Stimulated activated naive B cell treated with anti-CD40 and anti-IgM and Interleukin-4, amounts not matched to agents 10 μg/mL and 1 μg/mL and 100 μg/mL, for 72 hours (primary cell): Measurements from ENCODE around the gene PIAS2.

Experiments used
- ATAC-seq, 2 donors: fragments of 150-1000 bp; cut with Tn5 transposase; replicated peaks; 2 replicates each; pipeline ENCODE4 v1.10.0; 2021; ENCODE audit warnings: moderate library complexity in 1 of 2
- DNase-seq: peaks from one replicate; pipeline ENCODE4 v3.0.0; 2021
- H3K27ac Mint-ChIP-seq: one replicate; pipeline ENCODE4 v1.8.0; 2022; ENCODE audit warnings: mild to moderate bottlenecking, mixed read lengths
- H3K27me3 Mint-ChIP-seq, 2 donors: one replicate each; pipeline ENCODE4 v1.8.0; 2022; ENCODE audit warnings: mixed read lengths in 2 of 2
- H3K36me3 Mint-ChIP-seq, 2 donors: one replicate each; pipeline ENCODE4 v1.8.0; 2022; ENCODE audit warnings: mixed read lengths in 2 of 2, mild to moderate bottlenecking in 1 of 2
- H3K4me1 Mint-ChIP-seq, 2 donors: one replicate each; pipeline ENCODE4 v1.8.0; 2022; ENCODE audit warnings: mixed read lengths in 2 of 2, mild to moderate bottlenecking in 1 of 2
- H3K4me3 Mint-ChIP-seq, 2 donors: one replicate each; pipeline ENCODE4 v1.8.0; 2022; ENCODE audit warnings: mild to moderate bottlenecking in 2 of 2, mixed read lengths in 2 of 2, moderate library complexity in 1 of 2
- H3K9me3 Mint-ChIP-seq, 2 donors: one replicate each; pipeline ENCODE4 v1.8.0; 2022; ENCODE audit warnings: mixed read lengths in 2 of 2, mild to moderate bottlenecking in 1 of 2

PIAS2 gene

DNA sequence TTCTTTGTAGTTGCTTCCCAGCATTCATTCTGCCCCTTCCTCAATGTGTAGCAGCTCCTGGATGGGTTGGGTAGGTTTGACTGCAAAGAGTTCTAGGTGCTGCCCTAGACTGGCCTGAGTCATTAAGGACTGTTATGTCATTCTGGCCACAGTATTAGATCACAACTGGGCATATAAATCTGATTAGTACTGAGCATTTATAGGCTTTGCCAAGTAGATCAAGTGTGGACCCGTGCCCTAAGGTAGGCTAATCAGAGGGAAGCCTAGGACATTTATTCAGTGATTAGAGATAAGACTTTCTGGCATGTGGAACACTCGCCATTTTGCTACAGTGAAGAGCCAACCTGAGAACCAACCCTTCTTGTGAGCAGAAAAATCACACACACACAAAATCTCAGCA is 2.8 kb upstream of the PIAS2 start:
- DNase-seq (no peak), ATAC-seq (no peak)
- H3K4me3 Mint-ChIP-seq: no peak overlapping the region
- peaks cover 0 to 3% of the 10 kb centered on the region in 2 donors for H3K36me3 Mint-ChIP-seq
- H3K27ac Mint-ChIP-seq: no peak overlapping the region
- H3K9me3 Mint-ChIP-seq: peaks cover 0 to 1% of the 10 kb centered on the region in 2 donors
- H3K4me1 Mint-ChIP-seq: peaks cover 16 to 27% of the 10 kb centered on the region in 2 donors
- no peaks in the 10 kb centered on the region for H3K27me3 Mint-ChIP-seq

DNA sequence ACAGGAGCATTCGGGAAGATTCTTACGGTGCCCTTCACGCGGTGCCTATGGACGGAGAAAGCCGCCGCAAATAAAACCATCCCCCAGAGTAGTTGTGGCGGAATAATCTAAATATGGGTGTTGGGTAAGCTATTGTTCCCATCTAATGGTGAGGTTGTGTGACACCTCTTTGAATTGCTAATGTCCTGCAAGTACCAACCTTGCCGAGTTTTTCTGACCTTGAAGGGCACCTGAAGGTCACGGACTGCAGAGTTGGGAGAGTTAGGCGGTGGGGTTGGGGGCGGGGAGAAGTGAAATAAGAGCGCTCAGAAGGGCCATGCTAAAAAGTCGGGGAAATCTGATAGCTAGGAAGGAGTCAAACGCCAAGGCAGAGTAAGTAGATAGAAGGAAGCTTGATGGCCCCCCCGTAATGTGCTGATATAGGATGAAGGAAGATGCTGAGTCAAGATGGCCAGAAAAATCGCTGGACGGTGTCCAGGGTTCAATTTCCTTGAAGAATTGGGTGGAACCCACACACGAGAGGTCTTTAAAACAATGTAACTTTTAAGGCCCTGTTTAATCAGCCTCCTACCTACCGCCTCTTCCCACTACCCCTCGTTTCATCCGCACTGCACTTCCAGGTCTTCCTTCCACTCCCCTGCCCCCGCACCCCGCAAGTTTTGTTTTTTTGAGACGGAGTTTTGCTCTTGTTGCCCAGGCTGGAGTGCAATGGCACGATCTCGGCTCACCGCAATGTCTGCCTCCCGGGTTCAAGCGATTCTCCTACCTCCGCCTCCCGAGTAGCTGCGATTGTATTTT is 695 bp upstream of the PIAS2 start:
- Mint-ChIP-seq H3K4me1 (peaks cover 23 to 48% of the 10 kb centered on the region in 2 donors), H3K9me3 (no peaks in the 10 kb centered on the region), H3K36me3 (peaks cover 2 to 6% of the 10 kb centered on the region in 2 donors), H3K4me3 (peak overlapping the region; percentile 93 to 96), H3K27me3 (no peaks in the 10 kb centered on the region), H3K27ac (peak overlapping the region; percentile 92)
- ATAC-seq (peak; percentile 22 to 28), DNase-seq (no peak)

DNA sequence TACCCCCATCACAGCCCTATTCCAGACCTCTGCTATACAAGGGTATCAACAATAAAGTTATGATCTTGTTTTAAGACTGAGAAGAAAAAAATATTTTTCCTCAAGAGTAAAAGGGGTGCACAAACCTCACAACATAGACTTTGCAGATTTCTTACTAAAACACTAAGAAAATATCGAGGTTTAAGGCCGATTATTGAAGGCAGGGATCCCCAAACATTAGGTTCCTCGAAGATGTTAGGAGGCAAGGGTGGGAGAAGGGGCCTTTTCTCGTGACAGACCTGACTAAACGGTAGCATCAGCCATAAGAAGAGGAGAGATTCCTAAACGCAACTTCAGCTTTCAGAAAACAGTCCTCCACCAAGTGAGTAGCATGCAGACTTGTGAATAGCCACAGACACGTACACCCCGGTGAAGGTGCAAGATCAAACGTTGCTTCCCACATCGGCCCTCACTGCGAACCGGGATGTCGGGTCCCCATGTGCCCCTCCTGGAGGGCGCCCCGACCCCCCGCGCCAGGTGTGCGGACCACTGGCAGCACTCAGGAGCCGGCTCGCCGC is 678 bp downstream of the PIAS2 start:
- H3K4me3 Mint-ChIP-seq: peak overlapping the region; percentile 80 to 96
- no peaks in the 10 kb centered on the region for H3K27me3 Mint-ChIP-seq
- peaks cover 23 to 49% of the 10 kb centered on the region in 2 donors for H3K4me1 Mint-ChIP-seq
- peak; percentile 37 to 41 for ATAC-seq
- DNase-seq: no peak
- peak overlapping the region; percentile 84 for H3K27ac Mint-ChIP-seq
- H3K9me3 Mint-ChIP-seq: no peaks in the 10 kb centered on the region
- H3K36me3 Mint-ChIP-seq: peaks cover 4 to 6% of the 10 kb centered on the region in 2 donors

DNA sequence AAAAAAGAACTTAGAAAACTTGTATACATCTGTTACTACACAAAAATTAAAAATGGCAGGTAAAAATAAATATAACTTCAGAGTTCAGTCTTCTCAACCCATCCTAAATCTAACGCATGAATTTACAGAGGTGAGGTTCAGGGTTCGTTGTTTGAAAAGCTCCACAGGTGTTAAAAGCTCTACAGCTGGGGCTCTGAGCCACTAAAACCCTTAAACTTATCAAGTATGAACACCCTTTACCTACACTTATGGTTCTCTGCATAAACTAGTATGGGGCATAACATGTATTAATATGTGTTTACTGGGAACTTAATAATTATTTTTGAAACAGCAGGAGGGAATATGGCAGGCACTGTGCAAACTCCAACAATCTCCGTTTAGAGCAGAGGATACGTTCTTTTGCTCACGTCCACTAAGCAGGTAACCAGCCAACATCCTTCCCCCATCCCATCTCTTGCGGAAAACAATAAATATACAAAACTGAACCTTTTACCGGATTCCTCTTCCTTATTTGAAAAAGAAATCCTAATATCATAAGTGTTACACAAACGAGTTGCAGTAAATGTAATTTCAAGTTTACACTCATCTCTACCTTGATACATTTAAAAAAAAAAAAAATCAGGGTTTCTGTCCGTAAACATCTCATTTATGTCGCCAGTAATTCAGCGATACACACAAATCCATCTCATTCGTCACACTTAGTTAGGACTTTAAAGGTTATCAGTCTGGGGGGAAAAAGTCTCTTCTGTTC is 1.3 kb downstream of the PIAS2 start:
- H3K36me3 Mint-ChIP-seq: peaks cover 4 to 6% of the 10 kb centered on the region in 2 donors
- peak overlapping the region; percentile 80 to 96 for H3K4me3 Mint-ChIP-seq
- peaks cover 23 to 49% of the 10 kb centered on the region in 2 donors for H3K4me1 Mint-ChIP-seq
- no peaks in the 10 kb centered on the region for H3K9me3 Mint-ChIP-seq
- H3K27me3 Mint-ChIP-seq: no peaks in the 10 kb centered on the region
- H3K27ac Mint-ChIP-seq: peak overlapping the region; percentile 84
- no peak for ATAC-seq
- no peak for DNase-seq

DNA sequence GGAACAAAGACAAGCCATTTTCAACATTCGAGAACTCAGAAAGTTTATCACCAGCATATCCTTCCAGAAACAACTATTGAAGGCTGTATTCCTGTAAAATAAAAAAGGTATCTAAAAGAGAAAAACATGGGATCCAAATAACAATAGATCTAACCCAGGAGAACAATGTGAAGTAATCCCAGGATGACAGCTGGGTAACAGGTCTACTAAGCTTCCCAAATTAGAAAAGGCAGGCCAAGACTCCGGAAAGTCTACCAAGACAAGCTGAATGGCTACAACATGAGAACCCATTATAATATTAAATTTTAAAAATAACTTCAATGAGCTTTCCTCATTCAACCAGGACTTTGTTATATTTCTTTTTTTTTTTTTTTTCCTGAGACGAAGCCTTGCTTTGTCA is 6.5 kb downstream of the PIAS2 start:
- Mint-ChIP-seq H3K27ac (no peak overlapping the region), H3K4me1 (peaks cover 17 to 56% of the 10 kb centered on the region in 2 donors), H3K4me3 (no peak overlapping the region), H3K36me3 (peaks cover 14 to 20% of the 10 kb centered on the region in 2 donors), H3K27me3 (no peaks in the 10 kb centered on the region), H3K9me3 (peaks cover 0 to 6% of the 10 kb centered on the region in 2 donors)
- no peak for DNase-seq
- no peak for ATAC-seq

DNA sequence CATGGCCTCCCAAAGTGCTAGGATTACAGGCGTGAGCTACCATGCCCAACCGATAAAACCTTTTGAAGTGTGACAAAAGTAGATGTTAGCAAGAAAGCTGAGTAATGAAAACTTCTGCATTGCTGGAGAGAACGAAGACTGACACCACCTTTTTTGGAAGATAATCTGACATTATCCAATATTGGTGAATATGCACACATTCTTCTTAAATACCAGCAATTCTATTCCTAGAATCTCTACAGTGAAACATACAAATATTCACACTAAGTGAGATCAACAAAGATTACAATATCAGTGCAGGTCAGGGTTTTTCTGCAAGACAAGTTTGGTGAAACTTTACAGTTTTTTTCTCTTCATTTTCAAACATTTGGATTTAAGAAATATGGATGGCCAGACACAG is 7.8 kb downstream of the PIAS2 start:
- ATAC-seq (no peak), DNase-seq (no peak)
- peaks cover 18 to 24% of the 10 kb centered on the region in 2 donors for H3K36me3 Mint-ChIP-seq
- no peaks in the 10 kb centered on the region for H3K27me3 Mint-ChIP-seq
- peaks cover 13 to 49% of the 10 kb centered on the region in 2 donors for H3K4me1 Mint-ChIP-seq
- H3K4me3 Mint-ChIP-seq: no peak overlapping the region
- H3K27ac Mint-ChIP-seq: no peak overlapping the region
- peaks cover 0 to 6% of the 10 kb centered on the region in 2 donors for H3K9me3 Mint-ChIP-seq

DNA sequence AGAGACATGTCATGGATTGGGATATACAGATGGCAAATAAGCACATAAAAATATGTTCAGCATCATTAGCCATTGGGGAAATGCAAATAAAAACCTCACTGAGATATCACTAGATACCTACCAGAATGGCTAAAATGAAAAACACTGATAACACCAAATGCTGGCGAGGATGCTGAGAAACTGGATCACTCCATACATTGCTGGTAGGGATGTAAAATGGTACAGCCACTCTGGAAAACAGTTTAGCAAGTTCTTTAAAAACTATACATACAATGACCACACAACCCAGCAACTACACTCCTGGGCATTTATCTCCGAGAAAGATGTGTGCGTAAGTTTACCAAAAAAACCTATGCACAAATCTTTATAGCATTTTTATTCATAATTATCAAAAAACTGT is 13.9 kb downstream of the PIAS2 start:
- peaks cover 20 to 31% of the 10 kb centered on the region in 2 donors for H3K36me3 Mint-ChIP-seq
- peaks cover 8 to 26% of the 10 kb centered on the region in 2 donors for H3K4me1 Mint-ChIP-seq
- no peak for ATAC-seq
- peaks cover 0 to 6% of the 10 kb centered on the region in 2 donors for H3K9me3 Mint-ChIP-seq
- H3K27me3 Mint-ChIP-seq: no peaks in the 10 kb centered on the region
- no peak overlapping the region for H3K27ac Mint-ChIP-seq
- no peak overlapping the region for H3K4me3 Mint-ChIP-seq
- no peak for DNase-seq

DNA sequence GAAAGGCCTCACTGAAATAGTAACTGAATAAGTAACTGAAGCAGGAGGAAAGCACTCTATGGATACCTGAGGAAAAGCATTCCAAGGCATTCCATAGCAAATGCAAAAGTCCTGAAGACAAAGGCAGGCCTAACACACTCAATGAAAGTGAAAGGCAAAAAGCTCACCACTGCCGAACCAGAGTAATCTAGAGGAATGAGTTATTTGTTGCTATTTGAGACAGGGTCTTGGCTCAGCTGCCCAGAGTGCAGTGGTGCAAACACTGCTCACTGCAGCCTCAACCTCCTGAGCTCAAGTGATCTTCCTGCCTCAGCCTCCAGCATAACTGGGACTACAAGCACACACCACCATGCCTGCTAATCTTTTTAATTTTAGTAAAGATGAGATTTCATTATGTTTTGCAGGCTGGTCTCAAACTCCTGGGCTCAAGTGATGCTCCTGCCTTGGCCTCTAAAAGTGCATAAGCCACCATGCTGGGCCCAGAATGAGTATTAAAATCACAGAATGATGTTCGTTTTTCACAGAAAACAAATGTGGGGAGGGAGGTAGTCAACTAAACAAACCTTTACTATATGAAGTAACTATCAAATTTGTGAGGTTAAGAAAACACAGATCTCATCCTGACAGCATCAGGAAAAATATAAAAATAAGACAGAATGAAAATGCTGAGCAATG is 17.9 kb downstream of the PIAS2 start:
- Mint-ChIP-seq H3K4me3 (no peak overlapping the region), H3K27me3 (no peaks in the 10 kb centered on the region), H3K9me3 (no peaks in the 10 kb centered on the region), H3K4me1 (peaks cover 8 to 22% of the 10 kb centered on the region in 2 donors), H3K27ac (no peak overlapping the region), H3K36me3 (peaks cover 13 to 19% of the 10 kb centered on the region in 2 donors)
- ATAC-seq (peak in 1 of 2 donors; percentile 33), DNase-seq (no peak)

DNA sequence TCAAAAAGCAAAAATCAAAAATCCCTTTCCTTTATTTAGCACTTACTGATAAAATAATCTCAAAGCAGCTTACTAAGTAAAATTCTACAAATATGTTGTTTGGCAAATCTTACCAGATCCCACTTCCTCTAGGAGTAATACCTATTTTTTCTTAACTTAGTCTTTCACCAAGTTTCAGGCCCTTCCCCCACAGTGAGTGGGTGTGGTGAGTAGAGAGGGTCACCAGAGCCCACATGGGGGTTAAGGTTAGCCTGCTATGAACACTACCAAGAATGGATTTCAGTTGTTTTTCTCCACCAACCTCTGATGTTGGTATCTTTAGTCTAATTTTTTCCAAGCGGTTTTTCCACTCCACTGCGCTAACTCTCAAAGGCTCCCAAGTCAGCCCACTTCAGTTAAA is 23.2 kb downstream of the PIAS2 start:
- peaks cover 0 to 2% of the 10 kb centered on the region in 2 donors for H3K9me3 Mint-ChIP-seq
- H3K4me1 Mint-ChIP-seq: peaks cover 29 to 53% of the 10 kb centered on the region in 2 donors
- H3K27me3 Mint-ChIP-seq: no peaks in the 10 kb centered on the region
- ATAC-seq (no peak), DNase-seq (no peak)
- H3K36me3 Mint-ChIP-seq: peaks cover 21 to 24% of the 10 kb centered on the region in 2 donors
- no peak overlapping the region for H3K27ac Mint-ChIP-seq
- H3K4me3 Mint-ChIP-seq: no peak overlapping the region

DNA sequence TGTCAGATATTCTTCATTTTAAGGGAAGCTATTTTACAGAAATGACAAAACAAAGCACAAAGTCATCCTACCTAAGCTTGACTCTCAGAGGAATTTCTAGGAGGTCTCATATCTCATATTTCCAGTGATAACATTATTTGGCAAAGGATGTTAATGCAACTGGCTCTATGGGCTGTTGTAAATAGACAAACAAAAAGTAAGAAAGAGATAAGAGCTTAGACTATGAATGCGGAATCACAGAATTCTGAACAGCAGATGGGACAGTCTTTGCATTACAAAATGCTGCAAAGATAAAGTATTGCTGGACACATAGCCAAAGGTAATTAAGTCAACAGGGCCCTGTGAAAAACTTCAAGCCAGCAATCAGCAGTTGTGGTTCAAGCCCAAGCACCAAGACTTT is 23.9 kb downstream of the PIAS2 start:
- H3K4me1 Mint-ChIP-seq: peaks cover 29 to 53% of the 10 kb centered on the region in 2 donors
- peaks cover 4 to 6% of the 10 kb centered on the region in 2 donors for H3K9me3 Mint-ChIP-seq
- no peak overlapping the region for H3K27ac Mint-ChIP-seq
- no peaks in the 10 kb centered on the region for H3K27me3 Mint-ChIP-seq
- ATAC-seq (no peak), DNase-seq (no peak)
- H3K4me3 Mint-ChIP-seq: no peak overlapping the region
- H3K36me3 Mint-ChIP-seq: peaks cover 29 to 32% of the 10 kb centered on the region in 2 donors

DNA sequence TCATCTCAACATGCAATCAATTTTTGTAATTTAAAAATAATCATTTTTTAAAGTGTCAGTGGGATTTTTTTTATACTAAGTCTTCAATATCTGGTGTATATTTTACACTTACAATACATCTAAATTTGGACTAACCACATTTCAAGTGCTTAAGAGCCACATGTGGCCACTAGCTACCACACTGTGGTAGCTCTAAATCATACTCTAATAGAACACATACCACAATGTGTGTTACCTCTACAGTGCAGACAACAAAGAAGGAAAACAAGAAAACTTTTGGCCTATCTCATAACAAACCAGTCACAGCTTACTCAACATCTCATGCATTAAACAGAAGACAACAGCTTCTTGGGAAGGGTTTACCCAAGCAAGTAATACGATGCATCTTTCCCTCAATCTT is 24.5 kb downstream of the PIAS2 start:
- Mint-ChIP-seq H3K36me3 (peaks cover 33 to 36% of the 10 kb centered on the region in 2 donors), H3K4me1 (peaks cover 29 to 53% of the 10 kb centered on the region in 2 donors), H3K9me3 (peaks cover 4 to 6% of the 10 kb centered on the region in 2 donors), H3K27ac (peak overlapping the region; percentile 72), H3K27me3 (no peaks in the 10 kb centered on the region), H3K4me3 (no peak overlapping the region)
- DNase-seq (no peak), ATAC-seq (no peak)

DNA sequence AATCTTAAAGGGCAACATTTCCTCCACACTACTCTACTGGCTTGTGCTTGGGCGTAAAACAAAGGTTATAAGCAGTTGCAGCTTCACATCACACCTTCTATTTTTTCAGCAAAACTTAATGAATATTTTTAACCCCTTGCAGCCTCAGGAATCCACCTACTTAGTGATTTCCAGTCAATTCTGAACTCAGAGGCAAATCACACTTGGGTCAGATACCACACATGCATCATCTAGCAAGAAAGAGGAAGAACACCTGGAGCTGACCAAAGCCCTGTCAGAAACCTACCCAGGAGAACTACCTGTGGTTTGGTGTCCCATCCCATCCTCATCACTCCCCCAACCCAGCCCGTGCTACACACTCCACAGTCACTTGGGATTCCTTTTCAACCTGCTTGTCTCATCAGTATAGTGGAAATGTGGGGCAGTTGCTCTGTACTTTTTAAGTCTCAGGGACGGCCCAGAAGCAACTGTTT is 25.5 kb downstream of the PIAS2 start:
- H3K9me3 Mint-ChIP-seq: peaks cover 6 to 8% of the 10 kb centered on the region in 2 donors

DNA sequence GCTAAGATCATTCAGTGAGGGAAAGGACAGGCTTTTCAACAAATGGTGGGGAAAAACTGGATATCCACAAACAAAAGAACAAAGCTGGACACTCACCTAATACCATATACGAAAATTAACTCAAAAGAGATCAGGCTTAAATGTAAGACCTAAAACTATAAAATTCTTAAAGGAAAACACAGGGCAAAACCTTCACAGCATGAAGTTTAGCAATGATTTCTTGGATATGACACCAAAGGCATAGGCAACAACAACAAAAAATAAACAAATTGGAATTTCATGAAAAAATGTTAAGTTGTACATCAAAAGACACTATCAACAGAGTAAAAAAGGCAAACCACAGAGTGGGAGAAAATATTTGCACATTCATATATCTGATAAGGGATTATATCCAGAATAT is 28.3 kb downstream of the PIAS2 start:
- Mint-ChIP-seq H3K4me1 (peaks cover 21 to 34% of the 10 kb centered on the region in 2 donors), H3K4me3 (no peak overlapping the region), H3K27me3 (no peaks in the 10 kb centered on the region), H3K9me3 (peaks cover 6 to 8% of the 10 kb centered on the region in 2 donors), H3K27ac (peak overlapping the region; percentile 25), H3K36me3 (peaks cover 31 to 34% of the 10 kb centered on the region in 2 donors)
- no peak for DNase-seq
- ATAC-seq: no peak

More for the DNA sequence above, 25.5 kb downstream of the PIAS2 start:
- DNase-seq (peak; percentile 53), ATAC-seq (peak; percentile 96)
- H3K27me3 Mint-ChIP-seq: no peaks in the 10 kb centered on the region
- no peak overlapping the region for H3K27ac Mint-ChIP-seq
- peaks cover 39 to 44% of the 10 kb centered on the region in 2 donors for H3K36me3 Mint-ChIP-seq
- peak overlapping the region in 1 of 2 donors; percentile 44 for H3K4me3 Mint-ChIP-seq
- peaks cover 27 to 46% of the 10 kb centered on the region in 2 donors for H3K4me1 Mint-ChIP-seq

DNA sequence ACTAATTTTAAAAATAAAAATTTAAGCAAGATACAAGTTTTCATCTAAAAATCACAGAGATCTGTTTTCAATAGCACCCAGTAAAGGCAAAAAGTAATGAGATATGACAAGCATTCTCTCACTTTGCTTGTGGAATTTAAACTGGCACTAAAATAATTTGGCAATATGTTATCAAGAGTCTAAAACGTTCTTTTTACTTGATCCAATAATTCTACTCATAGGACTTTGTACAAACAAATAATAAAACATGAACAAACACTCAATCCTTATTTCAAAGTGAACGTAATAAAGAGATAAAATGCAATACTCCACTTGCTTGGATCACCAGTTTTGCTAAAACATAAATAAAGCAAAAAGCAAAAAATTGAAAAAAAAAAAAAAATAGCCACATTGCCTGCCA is 30.4 kb downstream of the PIAS2 start:
- no peak overlapping the region for H3K4me3 Mint-ChIP-seq
- H3K4me1 Mint-ChIP-seq: peaks cover 12 to 13% of the 10 kb centered on the region in 2 donors
- peaks cover 6 to 8% of the 10 kb centered on the region in 2 donors for H3K9me3 Mint-ChIP-seq
- H3K27ac Mint-ChIP-seq: no peak overlapping the region
- no peak for ATAC-seq
- H3K36me3 Mint-ChIP-seq: peaks cover 28 to 34% of the 10 kb centered on the region in 2 donors
- no peak for DNase-seq
- H3K27me3 Mint-ChIP-seq: no peaks in the 10 kb centered on the region
